ENCODE measurements around the gene CD28.

CD28 gene

GRCh38 chr2:203763241-203763937, 57.0 kb downstream of the CD28 start:
- no peaks in the 10 kb centered on the region for H3K27me3 ChIP-seq (ENCODE audit: low read length)
- no peaks in the 10 kb centered on the region for H3K9me2 ChIP-seq (replicated peaks; ENCODE audit: insufficient read depth, low read length)
- H3K9ac ChIP-seq (ENCODE audit: low read length), result no peak overlapping the region
- H3K4me2 ChIP-seq (ENCODE audit: low read depth, low read length, poor library complexity, severe bottlenecking), result no peak overlapping the region
- H3K36me3 ChIP-seq (ENCODE audit: low read length), result no peaks in the 10 kb centered on the region
- no peaks in the 10 kb centered on the region for H3K79me2 ChIP-seq (ENCODE audit: insufficient read depth, low read length)
- TF ChIP-seq CTCF (IDR thresholded peaks at IDR 0.05; ENCODE audit: insufficient read depth, low read length, poor library complexity, severe bottlenecking) (no peak), EZH2phosphoT487 (conservative IDR thresholded peaks at IDR 0.05; ENCODE audit: low read length) (no peak)
- no peak overlapping the region for H3K4me3 ChIP-seq (ENCODE audit: insufficient read depth, low read length, poor library complexity, severe bottlenecking)
- H3F3A ChIP-seq (ENCODE audit: insufficient read depth), result no peaks in the 10 kb centered on the region
- H3K9me3 ChIP-seq (ENCODE audit: insufficient read depth, low read length), result no peaks in the 10 kb centered on the region
- no peaks in the 10 kb centered on the region for H4K20me1 ChIP-seq (ENCODE audit: low read depth, low read length)
- H2AFZ ChIP-seq (ENCODE audit: low read depth, low read length, severe bottlenecking), result no peak overlapping the region
- H3K27ac ChIP-seq (ENCODE audit: low read depth, low read length), result no peak overlapping the region

GRCh38 chr2:203763938-203764664, 57.7 kb downstream of the CD28 start:
- Histone ChIP-seq H3K27ac (ENCODE audit: low read depth, low read length) (no peak overlapping the region), H3K4me2 (ENCODE audit: low read depth, low read length, poor library complexity, severe bottlenecking) (no peak overlapping the region), H3K9ac (ENCODE audit: low read length) (no peak overlapping the region), H2AFZ (ENCODE audit: low read depth, low read length, severe bottlenecking) (no peak overlapping the region), H3K4me3 (ENCODE audit: insufficient read depth, low read length, poor library complexity, severe bottlenecking) (no peak overlapping the region), H3K36me3 (ENCODE audit: low read length) (no peaks in the 10 kb centered on the region), H3K9me2 (replicated peaks; ENCODE audit: insufficient read depth, low read length) (no peaks in the 10 kb centered on the region), H3F3A (ENCODE audit: insufficient read depth) (no peaks in the 10 kb centered on the region), H3K79me2 (ENCODE audit: insufficient read depth, low read length) (no peaks in the 10 kb centered on the region), H4K20me1 (ENCODE audit: low read depth, low read length) (no peaks in the 10 kb centered on the region), H3K27me3 (ENCODE audit: low read length) (no peaks in the 10 kb centered on the region), H3K9me3 (ENCODE audit: insufficient read depth, low read length) (no peaks in the 10 kb centered on the region)
- TF ChIP-seq EZH2phosphoT487 (conservative IDR thresholded peaks at IDR 0.05; ENCODE audit: low read length) (no peak), CTCF (IDR thresholded peaks at IDR 0.05; ENCODE audit: insufficient read depth, low read length, poor library complexity, severe bottlenecking) (no peak)

- Histone ChIP-seq H3K27ac (ENCODE audit: low read depth, low read length) (no peak overlapping the region), H2AFZ (ENCODE audit: low read depth, low read length, severe bottlenecking) (no peak overlapping the region), H3K79me2 (ENCODE audit: insufficient read depth, low read length) (no peaks in the 10 kb centered on the region), H3K9me3 (ENCODE audit: insufficient read depth, low read length) (no peaks in the 10 kb centered on the region), H3K4me3 (ENCODE audit: insufficient read depth, low read length, poor library complexity, severe bottlenecking) (no peak overlapping the region), H3K9ac (ENCODE audit: low read length) (no peak overlapping the region), H3K36me3 (ENCODE audit: low read length) (no peaks in the 10 kb centered on the region), H3K27me3 (ENCODE audit: low read length) (no peaks in the 10 kb centered on the region), H3F3A (ENCODE audit: insufficient read depth) (no peaks in the 10 kb centered on the region), H3K4me2 (ENCODE audit: low read depth, low read length, poor library complexity, severe bottlenecking) (no peak overlapping the region), H3K9me2 (replicated peaks; ENCODE audit: insufficient read depth, low read length) (no peaks in the 10 kb centered on the region), H4K20me1 (ENCODE audit: low read depth, low read length) (no peaks in the 10 kb centered on the region)
- TF ChIP-seq EZH2phosphoT487 (conservative IDR thresholded peaks at IDR 0.05; ENCODE audit: low read length) (no peak), CTCF (IDR thresholded peaks at IDR 0.05; ENCODE audit: insufficient read depth, low read length, poor library complexity, severe bottlenecking) (no peak)
These were observed 66.2 kb downstream of the CD28 start for GRCh38 chr2:203772456-203773165.

All from SU-DHL-6 (cell line).